B cell (primary cell): ENCODE measurements around the gene TNFSF8. TPM values are rescaled to one million over a fixed set of nuclear protein-coding genes. Genes with fewer than 3 reads are reported as not detected.

ENCODE experiments used
- ATAC-seq: fragments of 200-7000 bp; cut with Tn5 transposase; one replicate; pipeline ENCODE4 v1.10.0; 2021; ENCODE audit warnings: low read depth, mild to moderate bottlenecking, moderate number of reproducible peaks, moderate library complexity
- CTCF ChIA-PET: fragments of 350-600 bp; sonication (Branson Sonifier 250); formaldehyde crosslinking; loops from one replicate; lab custom pipeline; 2021; ENCODE audit warnings: antibody characterized with exemption, inconsistent platforms; lab: Charles Lee
- POLR2A ChIA-PET: fragments of 350-600 bp; sonication (Branson Sonifier 250); formaldehyde crosslinking; loops from one replicate; lab custom pipeline; 2021; ENCODE audit warnings: antibody characterized with exemption; lab: Charles Lee
- DNase-seq: peaks from one replicate; pipeline ENCODE4 v3.0.0; 2013
- H2AFZ ChIP-seq: 2 replicates; pipeline ENCODE4 v1.6.1; 2012; ENCODE audit warnings: mild to moderate bottlenecking, low read depth, low read length; ENCODE audit not compliant: insufficient read depth, poor library complexity, severe bottlenecking
- H3K27ac ChIP-seq, 2 donors: 1 replicate in 1 of 2; 2 replicates in 1 of 2; pipeline ENCODE4 v1.5.1; 2012 to 2013; ENCODE audit warnings: low read length in 2 of 2, mild to moderate bottlenecking in 2 of 2, moderate library complexity in 1 of 2
- H3K27me3 ChIP-seq, 4 experiments: fragments of 200-600 bp in 1 of 4; sonication (generic) in 1 of 4; replicated peaks in 1 of 4; 1 replicate in 2 of 4; 2 replicates in 2 of 4; pipeline versions ENCODE4 v1.6.1 to v1.7.0; 2013 to 2016; ENCODE audit warnings: low read length in 3 of 4, mild to moderate bottlenecking in 2 of 4, mixed read lengths in 1 of 4, moderate library complexity in 1 of 4; ENCODE audit not compliant: insufficient read depth in 4 of 4, control insufficient read depth in 3 of 4; ENCODE audit errors: control extremely low read depth in 1 of 4
- H3K36me3 ChIP-seq, 2 experiments: replicated peaks in 1 of 2; 1 replicate in 1 of 2; 2 replicates in 1 of 2; pipeline versions ENCODE4 v1.6.1 to v1.7.1; 2013; ENCODE audit warnings: low read length in 1 of 2; ENCODE audit not compliant: insufficient read depth in 2 of 2, control insufficient read depth in 1 of 2; ENCODE audit errors: control extremely low read depth in 1 of 2, extremely low read depth in 1 of 2
- H3K4me1 ChIP-seq, 2 donors: fragments of 200-600 bp in 1 of 2; sonication (generic) in 1 of 2; 1 replicate in 1 of 2; 2 replicates in 1 of 2; pipeline versions ENCODE4 v1.5.1 to v1.6.1; 2013 to 2017; ENCODE audit warnings: low read length in 2 of 2; ENCODE audit not compliant: control insufficient read depth in 2 of 2, insufficient read depth in 2 of 2
- H3K4me2 ChIP-seq: replicated peaks from 2 replicates; pipeline ENCODE3; 2012; ENCODE audit warnings: mild to moderate bottlenecking, low read depth, low read length; ENCODE audit not compliant: poor library complexity, severe bottlenecking
- H3K4me3 ChIP-seq, 5 experiments: fragments of 200-600 bp in 1 of 5; sonication (generic) in 1 of 5; 1 replicate in 3 of 5; 2 replicates in 2 of 5; pipeline versions ENCODE4 v1.5.1 to v1.7.0; 2011 to 2016; ENCODE audit warnings: low read length in 4 of 5, mild to moderate bottlenecking in 4 of 5, low read depth in 2 of 5, control low read depth in 1 of 5, moderate library complexity in 1 of 5; ENCODE audit not compliant: insufficient read depth in 1 of 5; ENCODE audit errors: control extremely low read depth in 1 of 5, extremely low read depth in 1 of 5
- H3K79me2 ChIP-seq: fragments of 200-600 bp; sonication (generic); one replicate; pipeline ENCODE4 v1.6.0; 2016; ENCODE audit warnings: low read length; ENCODE audit not compliant: control insufficient read depth, insufficient read depth
- H3K9ac ChIP-seq: fragments of 200-600 bp; sonication (generic); 2 replicates; pipeline ENCODE4 v1.6.1; 2017; ENCODE audit warnings: mild to moderate bottlenecking, low read length, moderate library complexity
- H3K9me3 ChIP-seq, 3 donors: one replicate each; pipeline versions ENCODE4 v1.6.1 to v1.7.1; 2013; ENCODE audit warnings: low read length in 2 of 3; ENCODE audit not compliant: control insufficient read depth in 2 of 3, insufficient read depth in 1 of 3; ENCODE audit errors: control extremely low read depth in 1 of 3
- H4K20me1 ChIP-seq: 2 replicates; pipeline ENCODE4 v1.6.0; 2012; ENCODE audit warnings: mild to moderate bottlenecking, low read length; ENCODE audit not compliant: insufficient read depth, control insufficient read depth, poor library complexity, severe bottlenecking
- H3K27ac Mint-ChIP-seq: one replicate; pipeline ENCODE4 v1.8.0; 2021; ENCODE audit warnings: mixed read lengths
- H3K27me3 Mint-ChIP-seq: one replicate; pipeline ENCODE4 v1.8.0; 2021; ENCODE audit warnings: mixed read lengths
- H3K4me1 Mint-ChIP-seq: one replicate; pipeline ENCODE4 v1.8.0; 2021; ENCODE audit warnings: mixed read lengths
- H3K4me3 Mint-ChIP-seq: one replicate; pipeline ENCODE4 v1.8.0; 2021; ENCODE audit warnings: mixed read lengths
- H3K9me3 Mint-ChIP-seq: one replicate; pipeline ENCODE4 v1.8.0; 2022; ENCODE audit warnings: mixed read lengths; ENCODE audit not compliant: insufficient read depth
- CTCF ChIP-seq: fragments of 200-600 bp; IDR thresholded peaks from one replicate; pipeline ENCODE4 v1.8.0; 2022; ENCODE audit warnings: antibody characterized with exemption, mild to moderate bottlenecking
- EZH2 ChIP-seq: IDR thresholded peaks from 2 replicates; pipeline ENCODE4 v1.6.1; 2012; ENCODE audit warnings: borderline replicate concordance, low read depth, mild to moderate bottlenecking, moderate library complexity, low read length; ENCODE audit not compliant: insufficient read depth, poor library complexity, severe bottlenecking
- WGBS: methylation state at CpG from one replicate; pipeline ENCODE4 v1.1.5; 2013; ENCODE audit warnings: missing lambda C conversion rate; ENCODE audit not compliant: insufficient coverage; 5-methylcytosine and 5-hydroxymethylcytosine counted together
- intact Hi-C: fragments of 100-400 bp; cut with micrococcal nuclease; formaldehyde crosslinking; loops from one replicate; pipeline ENCODE4 v1.10.0; 2022
- polyA plus RNA-seq: library from polyadenylated mRNA; depleted of rRNA; stranded (reverse); fragments of >200 nt; gene quantifications from 2 replicates; pipeline ENCODE4 v1.2.3, GENCODE V29; 2012
- total RNA-seq, 2 donors: library from RNA; stranded (reverse); fragments of 120-200 nt in 1 of 2; gene quantifications; 1 replicate in 1 of 2; 2 replicates in 1 of 2; pipeline versions ENCODE4 v1.2.3 to v1.2.4, GENCODE V29; 2013 to 2022

Gene TNFSF8
- total and polyA plus RNA-seq, 2 donors (not counting 1 experiment from before 2014, with no cell fraction given), result 1.6 to 2.6 TPM

DNA sequence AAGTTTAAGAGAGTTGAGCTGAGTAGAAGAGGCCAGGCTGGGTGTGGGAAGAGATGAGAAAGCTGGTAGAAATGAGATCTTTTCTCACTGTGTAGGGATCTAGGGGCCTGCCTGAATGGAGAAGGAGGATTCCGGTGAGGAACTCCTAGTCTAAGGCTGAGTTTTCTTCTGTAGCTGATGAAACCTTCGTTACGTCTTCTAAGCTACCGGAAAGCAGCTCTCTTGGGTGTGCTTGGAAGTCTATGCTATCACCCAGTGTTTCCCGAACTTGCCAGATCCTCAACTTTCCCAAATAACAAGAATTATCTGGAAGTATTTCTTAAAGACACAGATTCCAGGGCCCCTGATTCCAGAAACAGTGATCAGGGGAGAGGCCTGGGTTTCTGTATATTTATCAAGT, 69.1 kb downstream of the TNFSF8 start:
- ATAC-seq, result no peak
- POLR2A ChIA-PET, result no interaction called here

DNA sequence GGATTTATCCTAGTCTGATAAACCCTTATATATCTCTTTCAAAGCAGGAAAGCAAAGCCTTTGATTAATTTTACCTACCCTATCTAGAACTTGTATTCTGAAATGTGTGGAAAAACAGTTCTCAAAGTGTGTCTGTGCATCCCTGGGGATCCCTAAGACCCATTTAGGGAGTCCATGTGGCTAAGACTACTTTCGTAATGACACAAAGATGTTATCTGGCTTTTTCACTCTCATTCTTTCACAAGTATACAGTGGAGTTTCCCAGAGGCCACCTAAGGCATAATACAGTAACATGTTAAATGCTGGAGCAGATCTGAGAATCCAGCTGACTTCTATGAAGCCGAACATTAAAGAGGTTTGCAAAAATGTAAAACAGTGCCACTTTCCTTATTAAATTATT, 70.2 kb downstream of the TNFSF8 start:
- Histone ChIP-seq H3K27ac (no peak overlapping the region), H3K27me3 (no peaks in the 10 kb centered on the region), H3K4me2 (no peak overlapping the region), H3K9me3 (peaks cover 0 to 1% (median 0%) of the 10 kb centered on the region in 3 donors), H3K79me2 (no peaks in the 10 kb centered on the region), H2AFZ (no peak overlapping the region), H3K4me3 (no peak overlapping the region), H3K36me3 (no peaks in the 10 kb centered on the region), H3K4me1 (peaks cover 4 to 8% of the 10 kb centered on the region in 2 donors), H4K20me1 (no peaks in the 10 kb centered on the region), H3K9ac (no peak overlapping the region)
- Mint-ChIP-seq H3K27ac (no peak overlapping the region), H3K27me3 (peaks cover 5% of the 10 kb centered on the region), H3K4me1 (peaks cover 10% of the 10 kb centered on the region), H3K9me3 (no peaks in the 10 kb centered on the region), H3K4me3 (no peak overlapping the region)
- no peak for ATAC-seq
- TF ChIP-seq EZH2 (no peak), CTCF (no peak)
- no peak for DNase-seq
- CTCF ChIA-PET, result no interaction called here
- WGBS, result no CpG with 5 or more reads among the region's 2 CpGs
- intact Hi-C loops, result no loop called here
- POLR2A ChIA-PET, result no interaction called here

More for the DNA sequence above, 69.1 kb downstream of the TNFSF8 start:
- intact Hi-C loops, result no loop called here
- WGBS, result 100% methylated on average over 2 of the region's 5 CpGs
- no peaks in the 10 kb centered on the region for H3K9me3 Mint-ChIP-seq
- Histone ChIP-seq H3K4me3 (no peak overlapping the region), H3K9me3 (peaks cover 0 to 1% (median 0%) of the 10 kb centered on the region in 3 donors), H3K27ac (no peak overlapping the region), H3K27me3 (no peaks in the 10 kb centered on the region), H2AFZ (no peak overlapping the region), H4K20me1 (no peaks in the 10 kb centered on the region), H3K79me2 (no peaks in the 10 kb centered on the region), H3K9ac (no peak overlapping the region), H3K4me1 (peaks cover 4 to 8% of the 10 kb centered on the region in 2 donors), H3K4me2 (no peak overlapping the region), H3K36me3 (no peaks in the 10 kb centered on the region)
- TF ChIP-seq EZH2, result no peak
- no peak for TF ChIP-seq CTCF
- no peak overlapping the region for H3K27ac Mint-ChIP-seq
- H3K27me3 Mint-ChIP-seq, result peaks cover 5% of the 10 kb centered on the region
- H3K4me1 Mint-ChIP-seq, result peaks cover 10% of the 10 kb centered on the region
- CTCF ChIA-PET, result interaction anchor here (0.8 kb wide), 1 partner anchor 153 kb away, joined by 3 read pairs; no protein-coding TSS in a partner anchor
- no peak for DNase-seq
- H3K4me3 Mint-ChIP-seq, result no peak overlapping the region
